Measurements from ENCODE around the gene C11orf97.

DNA sequence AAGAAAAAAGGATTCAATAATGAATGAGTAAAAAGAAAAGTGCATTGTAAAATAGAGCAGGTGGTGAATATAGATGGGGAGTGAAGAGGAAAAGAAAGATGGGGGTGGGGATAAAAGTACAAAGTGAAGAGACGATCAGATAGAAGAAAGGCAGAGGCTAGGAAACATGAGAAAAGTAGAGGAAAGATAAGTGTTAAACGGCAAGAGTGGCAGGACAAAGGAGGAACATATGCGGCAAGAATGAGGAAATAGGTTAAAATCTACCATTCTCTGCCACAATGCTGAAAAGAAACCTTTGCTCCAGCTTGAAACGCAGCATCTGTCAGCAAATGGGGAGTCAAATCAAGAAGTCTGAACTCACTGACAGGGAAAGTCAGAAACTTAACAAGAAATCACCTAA lies 38.3 kb downstream of the C11orf97 start:
- TF ChIP-seq, protein P1, sequence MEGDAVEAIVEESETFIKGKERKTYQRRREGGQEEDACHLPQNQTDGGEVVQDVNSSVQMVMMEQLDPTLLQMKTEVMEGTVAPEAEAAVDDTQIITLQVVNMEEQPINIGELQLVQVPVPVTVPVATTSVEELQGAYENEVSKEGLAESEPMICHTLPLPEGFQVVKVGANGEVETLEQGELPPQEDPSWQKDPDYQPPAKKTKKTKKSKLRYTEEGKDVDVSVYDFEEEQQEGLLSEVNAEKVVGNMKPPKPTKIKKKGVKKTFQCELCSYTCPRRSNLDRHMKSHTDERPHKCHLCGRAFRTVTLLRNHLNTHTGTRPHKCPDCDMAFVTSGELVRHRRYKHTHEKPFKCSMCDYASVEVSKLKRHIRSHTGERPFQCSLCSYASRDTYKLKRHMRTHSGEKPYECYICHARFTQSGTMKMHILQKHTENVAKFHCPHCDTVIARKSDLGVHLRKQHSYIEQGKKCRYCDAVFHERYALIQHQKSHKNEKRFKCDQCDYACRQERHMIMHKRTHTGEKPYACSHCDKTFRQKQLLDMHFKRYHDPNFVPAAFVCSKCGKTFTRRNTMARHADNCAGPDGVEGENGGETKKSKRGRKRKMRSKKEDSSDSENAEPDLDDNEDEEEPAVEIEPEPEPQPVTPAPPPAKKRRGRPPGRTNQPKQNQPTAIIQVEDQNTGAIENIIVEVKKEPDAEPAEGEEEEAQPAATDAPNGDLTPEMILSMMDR (tag by site-specific recombination; IDR thresholded peaks at IDR 0.05) = no peak
- TF ChIP-seq KLF16 (tag by site-specific recombination; IDR thresholded peaks at IDR 0.05) (no peak), RBAK (tag by site-specific recombination; IDR thresholded peaks at IDR 0.05) (no peak), ZNF416 (tag by site-specific recombination; IDR thresholded peaks at IDR 0.05) (no peak)
- TF ChIP-seq, protein P2, sequence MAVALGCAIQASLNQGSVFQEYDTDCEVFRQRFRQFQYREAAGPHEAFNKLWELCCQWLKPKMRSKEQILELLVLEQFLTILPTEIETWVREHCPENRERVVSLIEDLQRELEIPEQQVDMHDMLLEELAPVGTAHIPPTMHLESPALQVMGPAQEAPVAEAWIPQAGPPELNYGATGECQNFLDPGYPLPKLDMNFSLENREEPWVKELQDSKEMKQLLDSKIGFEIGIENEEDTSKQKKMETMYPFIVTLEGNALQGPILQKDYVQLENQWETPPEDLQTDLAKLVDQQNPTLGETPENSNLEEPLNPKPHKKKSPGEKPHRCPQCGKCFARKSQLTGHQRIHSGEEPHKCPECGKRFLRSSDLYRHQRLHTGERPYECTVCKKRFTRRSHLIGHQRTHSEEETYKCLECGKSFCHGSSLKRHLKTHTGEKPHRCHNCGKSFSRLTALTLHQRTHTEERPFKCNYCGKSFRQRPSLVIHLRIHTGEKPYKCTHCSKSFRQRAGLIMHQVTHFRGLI (tag by site-specific recombination; IDR thresholded peaks at IDR 0.05) = no peak
- TF ChIP-seq, protein P3, sequence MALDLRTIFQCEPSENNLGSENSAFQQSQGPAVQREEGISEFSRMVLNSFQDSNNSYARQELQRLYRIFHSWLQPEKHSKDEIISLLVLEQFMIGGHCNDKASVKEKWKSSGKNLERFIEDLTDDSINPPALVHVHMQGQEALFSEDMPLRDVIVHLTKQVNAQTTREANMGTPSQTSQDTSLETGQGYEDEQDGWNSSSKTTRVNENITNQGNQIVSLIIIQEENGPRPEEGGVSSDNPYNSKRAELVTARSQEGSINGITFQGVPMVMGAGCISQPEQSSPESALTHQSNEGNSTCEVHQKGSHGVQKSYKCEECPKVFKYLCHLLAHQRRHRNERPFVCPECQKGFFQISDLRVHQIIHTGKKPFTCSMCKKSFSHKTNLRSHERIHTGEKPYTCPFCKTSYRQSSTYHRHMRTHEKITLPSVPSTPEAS (tag by site-specific recombination; IDR thresholded peaks at IDR 0.05) = no peak
